GM18873 (cell line): ENCODE measurements around the gene TEX50.
"Not testable (repeated sequence)": the region's sequence is repeated elsewhere in the genome, so short reads cannot be mapped to it uniquely, and the experiment has no call there.

Experiments used
- ATAC-seq: cut with Tn5 transposase; IDR thresholded peaks from one replicate; pipeline ENCODE4 v1.9.1; 2021; ENCODE audit warnings: mild to moderate bottlenecking, moderate library complexity, moderate number of reproducible peaks; ENCODE audit not compliant: unreplicated experiment, low FRiP score

The TEX50 gene

DNA sequence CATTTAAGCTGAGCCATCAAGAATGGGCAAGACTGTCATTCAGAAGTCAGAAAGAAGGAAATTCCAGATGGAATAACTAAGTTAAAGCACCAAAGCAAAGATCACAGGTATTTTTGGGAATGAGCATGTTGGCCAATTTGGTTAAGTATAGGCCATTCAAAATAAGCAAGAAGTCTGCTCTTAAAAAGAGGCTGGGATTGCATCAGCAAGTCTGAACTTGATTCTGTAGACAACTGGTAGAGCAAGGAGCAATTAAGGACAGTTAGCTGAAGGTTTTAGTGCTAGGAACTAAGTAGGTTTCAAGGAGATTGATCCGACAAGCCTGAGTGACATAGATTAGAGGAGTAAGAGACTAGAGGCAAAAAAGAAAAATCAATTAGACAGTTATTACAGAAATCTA is 26.1 kb downstream of the TEX50 start:
- ATAC-seq: no peak

DNA sequence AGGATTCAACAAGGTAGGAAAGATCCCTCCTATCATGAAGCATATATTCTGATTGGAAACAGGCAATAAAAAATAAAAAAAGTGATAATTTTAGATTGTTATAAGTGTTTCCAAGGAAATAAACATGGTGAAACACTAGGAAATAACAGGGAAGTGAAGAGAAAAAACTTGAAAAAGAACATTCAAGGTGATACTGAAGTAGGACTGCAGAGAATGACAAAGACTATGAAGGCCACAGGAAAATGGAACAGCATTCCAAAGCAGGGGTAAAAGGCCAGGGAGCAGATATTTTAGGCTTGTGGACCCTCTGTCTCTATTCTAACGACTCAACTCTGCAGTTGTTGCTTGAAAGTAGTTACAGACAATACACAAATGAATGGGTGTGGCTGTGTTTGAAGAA is 26.6 kb downstream of the TEX50 start:
- ATAC-seq: no peak

DNA sequence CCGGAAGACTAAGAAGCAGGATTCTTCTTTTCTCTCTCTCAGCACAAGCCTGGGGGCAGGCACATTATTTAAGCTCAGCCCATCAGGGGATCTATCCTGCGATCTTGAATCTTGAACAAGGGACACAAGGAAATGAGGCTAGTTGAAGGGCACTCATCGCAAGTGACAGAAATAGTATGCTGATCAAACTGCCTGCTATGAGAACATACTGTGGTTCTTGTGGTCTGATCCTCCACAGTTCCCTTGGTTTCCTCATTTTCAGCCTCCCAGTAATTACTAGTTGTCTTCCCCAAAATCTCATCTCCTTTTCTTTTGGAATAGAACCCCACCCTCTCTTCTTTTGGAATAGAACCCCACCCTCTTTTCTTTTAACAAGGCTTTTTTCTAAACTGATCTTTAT is 28.0 kb downstream of the TEX50 start:
- no peak for ATAC-seq

DNA sequence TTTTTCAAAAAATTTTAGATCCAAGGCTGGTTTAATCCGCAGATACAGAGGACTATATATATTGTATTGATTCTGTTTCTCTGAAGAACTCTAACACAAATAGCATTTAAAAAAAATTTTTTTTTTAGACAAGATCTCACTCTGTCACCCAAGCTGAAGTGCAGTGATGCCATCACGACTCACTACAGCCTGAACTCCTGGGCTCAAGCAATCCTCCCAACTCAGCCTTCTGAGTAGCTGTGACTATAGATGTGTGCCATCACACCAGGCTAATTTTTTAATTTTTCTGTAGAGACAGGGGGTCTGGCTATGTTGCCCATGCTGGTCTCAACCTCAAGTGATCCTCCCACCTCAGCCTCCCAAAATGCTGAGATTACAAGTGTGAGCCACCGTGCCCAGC is 31.5 kb downstream of the TEX50 start:
- ATAC-seq: no peak

DNA sequence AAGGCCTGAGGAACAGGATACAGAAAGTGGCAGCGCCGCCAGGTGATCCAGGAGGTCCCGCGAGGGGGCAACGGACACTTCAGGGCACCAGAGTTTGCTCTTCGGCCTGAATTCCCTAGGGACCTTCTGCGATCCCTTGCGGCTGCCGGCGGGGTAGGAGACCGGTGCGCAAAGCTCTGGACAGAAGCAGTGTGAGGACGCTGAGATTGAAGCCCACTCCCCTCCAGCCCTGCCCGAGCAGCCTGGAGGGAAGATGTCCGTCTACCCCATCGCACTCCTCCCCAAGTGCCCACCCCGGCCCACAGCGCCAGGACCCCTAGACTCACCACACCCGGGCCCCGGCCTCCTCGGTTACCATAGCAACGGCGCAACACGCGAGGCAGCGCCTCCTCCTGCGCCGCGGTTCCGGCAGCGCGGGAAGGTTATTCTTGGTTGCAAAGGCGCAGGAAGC is 34.4 kb downstream of the TEX50 start, which contains the start of gene ANKRD45:
TSS of gene ANKRD45 (minus strand) at position 361 of the 451 bp plus-strand sequence. CDS start 10,433 bp downstream, outside the sequence.
- ATAC-seq: no peak

DNA sequence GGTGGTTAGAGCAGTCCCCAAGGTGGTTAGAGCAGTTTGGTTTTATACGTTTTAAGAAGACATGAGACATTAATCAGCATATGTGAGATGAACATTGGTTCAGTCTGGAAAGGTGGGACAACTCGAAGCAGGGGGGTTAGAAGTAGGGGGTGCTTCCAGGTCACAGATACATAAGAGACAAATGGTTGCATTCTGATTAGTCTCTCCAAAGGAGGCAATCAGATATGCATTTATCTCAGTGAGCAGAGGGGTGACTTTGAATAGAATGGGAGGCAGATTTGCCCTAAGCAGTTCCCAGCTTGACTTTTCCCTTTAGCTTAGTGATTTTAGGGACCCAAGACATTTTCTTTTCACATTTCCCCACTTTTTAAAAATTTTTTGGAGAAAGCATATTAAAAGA is 39.4 kb downstream of the TEX50 start:
- ATAC-seq: not testable (repeated sequence)

DNA sequence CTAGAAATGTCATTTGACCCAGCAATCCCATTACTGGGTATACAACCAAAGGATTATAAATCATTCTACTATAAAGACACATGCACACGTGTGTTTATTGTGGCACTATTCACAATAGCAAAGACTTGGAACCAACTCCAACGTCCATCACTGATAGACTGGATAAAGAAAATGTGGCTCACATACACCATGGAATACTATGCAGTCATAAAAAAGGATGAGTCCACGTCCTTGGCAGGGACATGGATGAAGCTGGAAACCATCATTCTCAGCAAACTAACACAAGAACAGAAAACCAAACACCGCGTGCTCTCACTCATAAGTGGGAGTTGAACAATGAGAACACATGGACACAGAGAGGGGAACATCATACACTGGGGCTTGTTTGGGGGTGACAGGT is 45.0 kb downstream of the TEX50 start:
- ATAC-seq: not testable (repeated sequence)

DNA sequence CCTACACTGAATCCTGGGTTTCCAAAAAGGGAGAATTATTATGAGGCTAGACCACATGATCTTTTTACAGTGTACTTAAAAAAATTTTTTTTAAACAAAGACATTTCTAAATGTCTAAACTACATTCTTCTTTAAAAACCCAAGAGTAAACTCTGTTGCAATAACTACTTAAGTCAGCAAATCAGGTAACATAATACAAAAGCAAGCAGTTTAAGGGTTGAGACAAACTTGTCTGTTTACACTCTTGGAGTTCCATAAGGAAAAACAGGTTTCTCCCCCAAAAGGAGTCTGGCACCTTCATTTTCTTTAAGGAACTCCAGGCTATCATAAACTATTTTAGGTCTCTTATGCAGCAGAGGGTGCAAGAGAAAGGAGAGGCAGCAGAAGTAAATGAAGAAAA is 47.0 kb downstream of the TEX50 start:
- no peak for ATAC-seq

DNA sequence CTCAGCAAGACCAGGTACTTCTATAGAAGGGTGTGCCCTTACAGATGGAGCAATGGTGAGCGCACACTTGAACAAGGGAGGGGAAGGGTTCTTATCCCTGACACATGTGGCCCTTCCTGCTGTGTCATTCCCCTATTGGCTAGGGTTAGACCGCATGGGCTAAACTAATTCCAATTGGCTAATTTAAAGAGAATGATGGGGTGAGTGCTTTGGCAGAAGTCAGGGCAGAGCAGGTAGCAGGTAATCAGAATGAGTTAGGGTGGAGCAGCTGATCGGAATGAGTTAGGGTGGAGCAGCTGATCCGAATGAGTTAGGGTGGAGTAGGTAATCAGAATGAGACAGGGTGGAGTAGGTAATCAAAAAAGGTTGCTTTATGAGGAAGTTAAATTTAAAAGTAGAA is 48.7 kb downstream of the TEX50 start:
- not testable (repeated sequence) for ATAC-seq

DNA sequence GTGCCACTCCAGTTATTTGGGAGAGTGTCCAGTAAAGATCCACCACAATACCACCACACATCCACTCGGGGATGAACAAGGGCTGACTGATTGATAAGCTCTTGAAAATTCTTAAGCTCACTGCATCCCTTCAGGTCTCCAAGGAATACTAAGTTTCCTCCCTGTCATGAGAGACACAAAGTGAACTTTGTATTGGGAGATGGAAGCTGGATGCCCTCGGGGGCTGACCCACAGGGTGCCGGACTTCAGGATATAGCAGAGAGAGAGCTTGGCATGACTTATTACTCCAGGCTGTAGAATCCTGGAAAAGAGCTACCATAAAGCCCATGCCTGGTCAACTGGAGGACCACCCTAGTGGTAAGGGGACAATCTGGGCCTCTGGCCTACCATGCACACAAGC is 50.0 kb downstream of the TEX50 start:
- ATAC-seq: not testable (repeated sequence)
